GM18909 (cell line): ENCODE measurements around the gene PRSS21.

ENCODE experiments used
- ATAC-seq: cut with Tn5 transposase; IDR thresholded peaks from one replicate; pipeline ENCODE4 v1.9.1; 2021; ENCODE audit warnings: mild to moderate bottlenecking; ENCODE audit not compliant: unreplicated experiment, poor library complexity

Gene PRSS21

GRCh38 chr16:2858245-2859025 lies 41.4 kb downstream of the PRSS21 start:
- no peak for ATAC-seq

GRCh38 chr16:2859686-2860265 lies 42.7 kb downstream of the PRSS21 start:
- ATAC-seq: no peak

- no peak for ATAC-seq
These were observed 44.0 kb downstream of the PRSS21 start for GRCh38 chr16:2860826-2861567.

GRCh38 chr16:2865651-2866050 lies 48.6 kb downstream of the PRSS21 start:
- no peak for ATAC-seq

GRCh38 chr16:2866431-2866830 lies 49.4 kb downstream of the PRSS21 start:
- ATAC-seq: no peak

- no peak for ATAC-seq
These were observed 50.6 kb downstream of the PRSS21 start for GRCh38 chr16:2867661-2867986.

GRCh38 chr16:2867987-2868789 lies 51.2 kb downstream of the PRSS21 start:
- peak; percentile 92 for ATAC-seq
